GM12801 (cell line): Measurements from ENCODE around the gene NMNAT2.

Source experiments
- TF ChIP-seq, protein P1 (sequence below): IDR thresholded peaks from one replicate; pipeline ENCODE4 v1.5.1; 2011; ENCODE audit warnings: control low read depth; ENCODE audit not compliant: insufficient read length; ENCODE audit errors: extremely low read depth

The NMNAT2 gene

DNA sequence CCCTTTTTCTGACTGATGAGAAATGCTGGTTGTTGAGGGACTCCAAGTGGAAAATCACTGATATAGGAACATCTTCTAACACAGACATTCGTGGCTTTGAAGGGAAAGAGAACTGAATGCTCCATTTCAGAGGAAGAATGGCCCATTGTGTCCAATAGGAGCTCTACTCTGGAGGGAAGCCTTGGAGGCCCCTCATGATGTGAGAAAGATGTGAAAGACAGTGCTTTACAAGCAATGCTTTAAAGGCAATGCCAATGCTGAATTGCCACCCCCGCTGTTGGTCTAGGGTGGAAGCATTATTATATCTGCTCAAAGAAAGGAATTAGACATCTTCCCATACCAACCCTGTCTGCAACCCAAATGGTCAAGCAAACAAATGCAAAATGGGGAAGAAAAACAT lies 13.7 kb downstream of the NMNAT2 start:
- TF ChIP-seq, protein P1, sequence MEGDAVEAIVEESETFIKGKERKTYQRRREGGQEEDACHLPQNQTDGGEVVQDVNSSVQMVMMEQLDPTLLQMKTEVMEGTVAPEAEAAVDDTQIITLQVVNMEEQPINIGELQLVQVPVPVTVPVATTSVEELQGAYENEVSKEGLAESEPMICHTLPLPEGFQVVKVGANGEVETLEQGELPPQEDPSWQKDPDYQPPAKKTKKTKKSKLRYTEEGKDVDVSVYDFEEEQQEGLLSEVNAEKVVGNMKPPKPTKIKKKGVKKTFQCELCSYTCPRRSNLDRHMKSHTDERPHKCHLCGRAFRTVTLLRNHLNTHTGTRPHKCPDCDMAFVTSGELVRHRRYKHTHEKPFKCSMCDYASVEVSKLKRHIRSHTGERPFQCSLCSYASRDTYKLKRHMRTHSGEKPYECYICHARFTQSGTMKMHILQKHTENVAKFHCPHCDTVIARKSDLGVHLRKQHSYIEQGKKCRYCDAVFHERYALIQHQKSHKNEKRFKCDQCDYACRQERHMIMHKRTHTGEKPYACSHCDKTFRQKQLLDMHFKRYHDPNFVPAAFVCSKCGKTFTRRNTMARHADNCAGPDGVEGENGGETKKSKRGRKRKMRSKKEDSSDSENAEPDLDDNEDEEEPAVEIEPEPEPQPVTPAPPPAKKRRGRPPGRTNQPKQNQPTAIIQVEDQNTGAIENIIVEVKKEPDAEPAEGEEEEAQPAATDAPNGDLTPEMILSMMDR = no peak

DNA sequence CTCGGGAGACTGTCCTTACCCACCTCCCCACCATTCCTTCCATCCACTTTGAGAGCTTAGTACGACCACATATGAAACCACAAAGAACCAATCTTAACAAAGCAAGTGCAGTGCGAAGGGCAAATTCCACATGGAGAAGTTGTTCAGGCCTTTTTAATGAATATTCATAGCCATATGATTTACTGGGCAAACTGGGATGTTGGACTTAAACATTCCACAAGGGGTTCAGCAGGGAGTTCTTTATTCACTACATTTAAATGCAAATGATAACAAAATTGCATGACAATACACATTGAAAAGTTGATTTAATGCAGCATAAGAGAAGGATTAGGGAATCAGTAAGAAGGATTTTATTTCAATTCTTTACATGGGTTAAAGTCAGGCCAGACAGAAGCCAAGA lies 14.7 kb downstream of the NMNAT2 start:
- TF ChIP-seq, protein P1 = no peak

DNA sequence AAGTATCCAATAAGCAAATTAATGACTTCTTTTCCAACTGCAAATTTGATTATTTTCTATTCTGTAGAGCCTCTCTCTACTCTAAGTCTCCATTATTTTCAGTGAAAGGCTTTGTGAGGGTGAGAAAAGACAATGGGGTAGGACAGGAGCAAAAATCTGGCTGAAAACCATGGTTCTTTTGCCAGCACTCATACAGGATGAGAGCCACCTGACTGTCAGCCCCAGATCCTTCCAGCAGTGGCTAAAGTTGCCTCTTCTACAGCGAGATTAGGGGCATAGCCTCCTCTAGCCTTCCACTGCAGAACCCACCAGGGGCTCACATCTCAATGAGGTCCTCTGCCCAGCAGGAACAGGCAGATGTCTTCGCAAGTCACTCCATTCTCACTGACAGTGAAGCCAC lies 23.7 kb downstream of the NMNAT2 start:
- TF ChIP-seq, protein P1 = no peak

DNA sequence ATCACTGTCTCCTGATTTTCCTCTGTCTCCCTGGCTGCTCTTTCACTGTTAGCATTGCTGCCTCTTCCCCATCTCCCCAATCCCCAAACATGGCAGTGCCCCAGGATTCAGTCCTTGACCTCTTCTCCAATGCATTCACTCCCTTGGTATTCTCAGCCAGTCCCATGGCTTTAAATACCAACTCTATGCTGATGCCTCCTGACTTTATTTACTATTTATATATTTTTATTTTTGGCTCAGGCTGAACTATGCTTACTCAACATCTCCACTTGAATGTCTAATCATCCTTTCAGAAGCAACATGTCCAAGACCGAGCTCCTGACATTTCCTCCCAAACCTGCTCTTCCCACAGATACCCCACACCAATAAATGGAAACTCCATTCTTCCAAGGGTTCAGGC lies 26.3 kb downstream of the NMNAT2 start:
- TF ChIP-seq, protein P1 = no peak

DNA sequence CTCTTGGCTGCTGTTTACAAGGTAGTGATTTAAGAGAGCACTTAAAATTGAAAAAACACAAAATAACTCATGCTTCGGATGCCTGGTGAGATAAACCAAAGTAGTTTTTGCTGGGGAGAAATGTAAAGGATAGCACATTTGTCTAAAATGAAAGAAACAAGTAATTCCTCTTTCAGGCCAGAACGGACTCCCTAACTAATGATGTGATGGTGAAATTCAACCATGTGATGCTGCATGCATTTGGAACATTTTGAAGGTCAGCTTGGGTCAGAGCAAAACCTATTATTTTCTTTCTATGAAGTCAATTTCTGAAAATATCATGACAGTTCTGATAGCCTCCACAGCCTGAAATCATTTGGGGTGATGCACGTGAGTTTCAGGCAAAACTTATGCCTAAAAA lies 27.6 kb downstream of the NMNAT2 start:
- TF ChIP-seq, protein P1 = no peak

DNA sequence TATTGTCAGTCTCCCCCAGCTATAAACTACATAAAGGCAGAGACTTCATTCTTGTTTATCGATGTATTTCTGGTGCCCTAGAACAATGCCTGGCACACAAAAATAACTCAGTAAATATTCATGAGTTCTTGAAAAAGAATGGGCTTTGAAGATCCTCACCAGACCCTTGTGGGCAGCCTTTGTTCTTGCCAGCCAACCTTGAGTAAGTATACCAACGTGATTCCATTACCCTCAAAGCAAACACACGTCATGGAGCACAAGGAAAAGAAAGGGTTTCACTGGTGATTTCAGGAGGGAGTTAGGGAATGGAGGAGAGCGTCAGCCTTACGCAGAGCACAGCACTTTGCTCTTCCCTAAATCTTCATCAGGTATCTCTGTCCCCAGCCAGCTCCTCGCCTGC lies 29.4 kb downstream of the NMNAT2 start:
- TF ChIP-seq, protein P1 = no peak

DNA sequence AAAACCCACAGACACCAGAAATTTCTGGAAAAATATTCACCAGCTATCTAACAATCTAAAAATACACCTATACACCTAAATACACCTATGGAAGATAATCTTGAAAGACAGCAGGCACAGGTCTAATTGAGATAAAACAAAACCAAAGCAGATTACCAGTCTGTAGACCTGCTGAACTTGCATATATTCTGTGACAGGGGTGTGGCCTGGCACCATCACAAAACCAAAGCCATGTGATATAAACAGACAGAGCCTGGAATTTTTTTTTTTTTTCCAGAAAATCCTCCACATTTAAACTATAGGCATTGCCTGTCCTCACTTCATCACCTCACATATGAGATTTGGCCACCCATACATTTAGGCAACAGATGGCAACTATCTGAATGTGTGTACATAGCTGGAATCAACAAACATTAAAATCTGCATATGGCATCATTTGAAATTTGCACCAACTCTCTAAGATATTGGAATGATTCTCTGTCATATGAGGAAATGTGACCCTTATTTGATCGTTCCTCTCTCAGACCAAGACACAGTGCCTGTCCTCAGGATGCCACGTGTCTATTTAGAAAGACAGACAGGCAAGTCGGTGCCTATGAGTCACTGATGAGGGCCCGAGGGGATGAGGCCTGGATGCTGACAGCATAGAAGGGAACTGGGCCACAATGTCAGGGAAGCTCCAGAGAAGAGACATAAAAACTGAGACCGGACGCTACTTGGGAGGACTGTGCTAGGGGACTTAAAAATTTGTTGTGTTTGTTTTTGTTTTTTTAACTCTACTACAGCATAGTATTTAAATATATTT lies 32.6 kb downstream of the NMNAT2 start:
- TF ChIP-seq, protein P1 = no peak
